HepG2 (cell line): Measurements from ENCODE around the gene LRRC8D.
A peak's percentile ranks its signal among the peaks of the same experiment; 100 is the strongest.

Source experiments
- EP300 ChIP-seq, 3 experiments: sonication (generic) in 1 of 3; formaldehyde crosslinking in 1 of 3; IDR thresholded peaks; 2 replicates each; pipeline versions ENCODE4 v1.5.1 to v1.6.1; 2011 to 2020; ENCODE audit warnings: low read depth in 2 of 3, low read length in 2 of 3, borderline replicate concordance in 1 of 3, improper control_type of control experiment in 1 of 3, mild to moderate bottlenecking in 1 of 3, missing genetic modification reagents in 1 of 3, moderate library complexity in 1 of 3
- HOXA3 ChIP-seq: sonication (generic); formaldehyde crosslinking; IDR thresholded peaks from 2 replicates; pipeline ENCODE4 v1.5.0; 2020; ENCODE audit warnings: missing genetic modification reagents
- NRL ChIP-seq: sonication (generic); formaldehyde crosslinking; IDR thresholded peaks from 2 replicates; pipeline ENCODE4 v1.5.0; 2020; ENCODE audit warnings: missing genetic modification reagents, mild to moderate bottlenecking, moderate library complexity, borderline replicate concordance
- ZFP91 ChIP-seq: sonication (generic); formaldehyde crosslinking; IDR thresholded peaks from 2 replicates; pipeline ENCODE4 v1.9.0; 2022; ENCODE audit warnings: missing genetic modification reagents, mild to moderate bottlenecking, borderline replicate concordance
- ZNF878 ChIP-seq: sonication (generic); formaldehyde crosslinking; IDR thresholded peaks from 2 replicates; pipeline ENCODE4 v1.8.1; 2023; ENCODE audit warnings: mild to moderate bottlenecking, missing genetic modification reagents, moderate library complexity
- TF ChIP-seq, protein P1 (sequence below): sonication (generic); formaldehyde crosslinking; conservative IDR thresholded peaks from 2 replicates; pipeline ENCODE4 v1.4.0; 2020; ENCODE audit warnings: mild to moderate bottlenecking, missing genetic modification reagents, moderate library complexity
- TF ChIP-seq, protein P2 (sequence below): sonication (generic); formaldehyde crosslinking; IDR thresholded peaks from 2 replicates; pipeline ENCODE4 v1.5.0; 2020; ENCODE audit warnings: mild to moderate bottlenecking, missing genetic modification reagents, moderate library complexity

GRCh38 chr1:89949991-89950624 is 129.3 kb downstream of the LRRC8D start:
- TF ChIP-seq EP300 (IDR thresholded peaks at IDR 0.05; ENCODE audit: low read depth in 2 of 2, low read length in 2 of 2) (peak in 1 of 2 experiments; percentile 50; a peak in 1 of 4 replicates), EP300 (CRISPR knock-in tag; IDR thresholded peaks at IDR 0.05; ENCODE audit: borderline replicate concordance) (no peak), ZNF878 (CRISPR knock-in tag) (no peak), HOXA3 (CRISPR knock-in tag) (0 out of 2 replicates have a peak, but pooled peaks have one; percentile 21), NRL (CRISPR knock-in tag) (no peak), ZFP91 (CRISPR knock-in tag) (no peak)
- TF ChIP-seq, protein P1, sequence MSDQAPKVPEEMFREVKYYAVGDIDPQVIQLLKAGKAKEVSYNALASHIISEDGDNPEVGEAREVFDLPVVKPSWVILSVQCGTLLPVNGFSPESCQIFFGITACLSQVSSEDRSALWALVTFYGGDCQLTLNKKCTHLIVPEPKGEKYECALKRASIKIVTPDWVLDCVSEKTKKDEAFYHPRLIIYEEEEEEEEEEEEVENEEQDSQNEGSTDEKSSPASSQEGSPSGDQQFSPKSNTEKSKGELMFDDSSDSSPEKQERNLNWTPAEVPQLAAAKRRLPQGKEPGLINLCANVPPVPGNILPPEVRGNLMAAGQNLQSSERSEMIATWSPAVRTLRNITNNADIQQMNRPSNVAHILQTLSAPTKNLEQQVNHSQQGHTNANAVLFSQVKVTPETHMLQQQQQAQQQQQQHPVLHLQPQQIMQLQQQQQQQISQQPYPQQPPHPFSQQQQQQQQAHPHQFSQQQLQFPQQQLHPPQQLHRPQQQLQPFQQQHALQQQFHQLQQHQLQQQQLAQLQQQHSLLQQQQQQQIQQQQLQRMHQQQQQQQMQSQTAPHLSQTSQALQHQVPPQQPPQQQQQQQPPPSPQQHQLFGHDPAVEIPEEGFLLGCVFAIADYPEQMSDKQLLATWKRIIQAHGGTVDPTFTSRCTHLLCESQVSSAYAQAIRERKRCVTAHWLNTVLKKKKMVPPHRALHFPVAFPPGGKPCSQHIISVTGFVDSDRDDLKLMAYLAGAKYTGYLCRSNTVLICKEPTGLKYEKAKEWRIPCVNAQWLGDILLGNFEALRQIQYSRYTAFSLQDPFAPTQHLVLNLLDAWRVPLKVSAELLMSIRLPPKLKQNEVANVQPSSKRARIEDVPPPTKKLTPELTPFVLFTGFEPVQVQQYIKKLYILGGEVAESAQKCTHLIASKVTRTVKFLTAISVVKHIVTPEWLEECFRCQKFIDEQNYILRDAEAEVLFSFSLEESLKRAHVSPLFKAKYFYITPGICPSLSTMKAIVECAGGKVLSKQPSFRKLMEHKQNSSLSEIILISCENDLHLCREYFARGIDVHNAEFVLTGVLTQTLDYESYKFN (CRISPR knock-in tag), result peak; percentile 89
- TF ChIP-seq, protein P2, sequence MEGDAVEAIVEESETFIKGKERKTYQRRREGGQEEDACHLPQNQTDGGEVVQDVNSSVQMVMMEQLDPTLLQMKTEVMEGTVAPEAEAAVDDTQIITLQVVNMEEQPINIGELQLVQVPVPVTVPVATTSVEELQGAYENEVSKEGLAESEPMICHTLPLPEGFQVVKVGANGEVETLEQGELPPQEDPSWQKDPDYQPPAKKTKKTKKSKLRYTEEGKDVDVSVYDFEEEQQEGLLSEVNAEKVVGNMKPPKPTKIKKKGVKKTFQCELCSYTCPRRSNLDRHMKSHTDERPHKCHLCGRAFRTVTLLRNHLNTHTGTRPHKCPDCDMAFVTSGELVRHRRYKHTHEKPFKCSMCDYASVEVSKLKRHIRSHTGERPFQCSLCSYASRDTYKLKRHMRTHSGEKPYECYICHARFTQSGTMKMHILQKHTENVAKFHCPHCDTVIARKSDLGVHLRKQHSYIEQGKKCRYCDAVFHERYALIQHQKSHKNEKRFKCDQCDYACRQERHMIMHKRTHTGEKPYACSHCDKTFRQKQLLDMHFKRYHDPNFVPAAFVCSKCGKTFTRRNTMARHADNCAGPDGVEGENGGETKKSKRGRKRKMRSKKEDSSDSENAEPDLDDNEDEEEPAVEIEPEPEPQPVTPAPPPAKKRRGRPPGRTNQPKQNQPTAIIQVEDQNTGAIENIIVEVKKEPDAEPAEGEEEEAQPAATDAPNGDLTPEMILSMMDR (CRISPR knock-in tag), result no peak
